K562 treated with DMSO at 1 percent for 4 hours (cell line): Measurements from ENCODE around the gene PARP15. TPM values are rescaled to one million over a fixed set of nuclear protein-coding genes. Genes with fewer than 3 reads are reported as not detected.

Source experiments
- total RNA-seq: library from RNA; unstranded; fragments of 300-600 nt; gene quantifications from 2 replicates; pipeline ENCODE4 v1.2.3, GENCODE V29; 2022; ENCODE audit not compliant: insufficient read depth

PARP15 gene
- not detected in 2 replicates for total RNA-seq

DNA sequence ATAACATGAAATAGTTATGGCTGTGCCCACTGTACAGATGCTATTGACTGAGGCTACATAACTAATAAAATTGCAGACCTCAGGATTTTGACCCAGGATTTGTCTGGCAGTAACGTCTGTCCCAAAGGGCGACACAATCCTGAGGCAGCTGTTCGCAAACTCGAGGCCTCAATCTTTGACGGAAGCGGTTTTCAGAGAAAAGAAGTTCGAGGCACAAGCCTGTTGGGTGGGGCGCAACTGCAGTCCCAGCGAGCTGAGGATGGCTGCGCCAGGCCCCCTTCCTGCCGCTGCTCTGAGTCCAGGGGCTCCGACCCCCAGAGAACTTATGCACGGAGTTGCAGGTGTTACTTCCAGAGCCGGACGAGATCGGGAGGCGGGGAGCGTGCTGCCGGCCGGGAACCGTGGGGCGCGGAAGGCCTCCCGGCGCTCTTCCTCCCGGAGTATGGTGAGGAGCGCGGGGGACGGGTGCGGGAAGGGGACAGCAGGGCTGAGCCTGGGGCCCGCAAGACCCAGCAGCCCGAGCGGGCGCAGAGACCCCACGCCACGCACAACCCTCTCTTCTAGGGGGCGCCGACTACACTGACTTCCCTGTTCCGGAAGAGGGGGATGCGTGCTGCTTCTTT lies at the start of gene PARP15:
TSS of gene PARP15 (plus strand) at position 242 of the 623 bp plus-strand sequence. CDS start at position 260, 18 bp downstream.

DNA sequence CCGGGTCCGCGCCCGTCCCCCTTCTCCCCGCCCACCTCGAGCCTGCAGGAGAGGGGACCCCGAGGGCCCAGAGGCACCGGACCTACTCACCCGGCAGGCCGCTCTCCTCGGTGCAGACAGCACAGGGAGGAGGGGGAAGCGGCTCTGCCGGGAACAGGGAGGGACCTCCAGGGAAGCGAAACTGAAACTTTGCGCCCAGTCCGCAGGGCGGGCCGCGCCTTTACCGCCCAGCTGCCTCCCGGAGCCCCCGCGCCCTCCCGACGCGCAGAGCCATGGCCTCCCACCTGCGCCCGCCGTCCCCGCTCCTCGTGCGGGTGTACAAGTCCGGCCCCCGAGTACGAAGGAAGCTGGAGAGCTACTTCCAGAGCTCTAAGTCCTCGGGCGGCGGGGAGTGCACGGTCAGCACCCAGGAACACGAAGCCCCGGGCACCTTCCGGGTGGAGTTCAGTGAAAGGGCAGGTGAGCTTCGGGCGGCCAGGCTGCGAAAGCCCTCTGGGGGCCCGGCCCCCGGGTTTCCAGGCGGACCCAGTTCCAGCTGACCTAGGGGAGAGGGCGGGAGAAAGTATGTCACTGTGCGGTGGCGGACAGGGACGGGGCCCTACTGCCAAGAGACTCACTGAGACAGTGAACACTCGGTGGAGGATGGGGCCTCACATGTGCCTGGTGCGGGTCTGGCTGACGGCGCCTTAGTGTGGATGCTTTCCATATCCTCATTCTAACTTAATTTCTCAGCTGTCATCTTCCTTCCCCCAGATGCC lies 13.1 kb upstream of the PARP15 start, which contains the start of the genes DTX3L and PARP9:
TSS of gene DTX3L (plus strand) at position 184 of the 758 bp plus-strand sequence. CDS start at position 273, 89 bp downstream.
TSS of gene PARP9 (minus strand) at position 146 of the 758 bp plus-strand sequence. CDS start 4,680 bp downstream, outside the sequence.

GRCh38 chr3:122680475-122681283 lies 103.2 kb downstream of the PARP15 start, which contains the start of gene PARP14:
PARP14 (plus strand) TSS chr3:122680839; CDS start chr3:122680884, 45 bp downstream.

Other genes starting within 250 kb of the PARP15 start
- 8.4 and 22.2 TPM in 2 replicates for gene MIX23, start 194.4 kb upstream of the PARP15 start, total RNA-seq
- 6.8 and 10.0 TPM in 2 replicates for gene FAM162A, start 193.5 kb upstream of the PARP15 start, total RNA-seq
- 0.56 and 0.95 TPM in 2 replicates for gene WDR5B, start 161.6 kb upstream of the PARP15 start, total RNA-seq
- 15.1 and 15.7 TPM in 2 replicates for gene KPNA1, start 62.7 kb upstream of the PARP15 start, total RNA-seq
- 3.8 and 4.7 TPM in 2 replicates for gene PARP9, start 13.3 kb upstream of the PARP15 start, total RNA-seq
- gene DTX3L, start 13.3 kb upstream of the PARP15 start, total RNA-seq = 4.9 and 5.2 TPM in 2 replicates
- 10.9 and 11.6 TPM in 2 replicates for gene PARP14, start 103.2 kb downstream of the PARP15 start, total RNA-seq
- gene HSPBAP1, start 216.2 kb downstream of the PARP15 start, total RNA-seq = 3.1 and 3.4 TPM in 2 replicates
- 0.66 and 0.73 TPM in 2 replicates for gene SLC49A4, start 217.4 kb downstream of the PARP15 start, total RNA-seq